Activated CD4-positive, CD25-positive, alpha-beta regulatory T cell treated with anti-CD3 and anti-CD28 coated beads, Interleukin-2, amount 50 U/mL, for 16 hours (primary cell): Measurements from ENCODE around the gene TAF6.

Experiments used
- DNase-seq: peaks from one replicate; pipeline ENCODE4 v3.0.0-alpha.2; 2020; ENCODE audit warnings: low read depth, low spot score

TAF6 gene

GRCh38 chr7:100071018-100071723 lies 48.0 kb downstream of the TAF6 start:
- DNase-seq: no peak

- no peak for DNase-seq
These were observed 49.2 kb downstream of the TAF6 start for GRCh38 chr7:100069991-100070390.

- DNase-seq: no peak
These were observed 52.2 kb downstream of the TAF6 start for GRCh38 chr7:100066953-100067352.

DNA sequence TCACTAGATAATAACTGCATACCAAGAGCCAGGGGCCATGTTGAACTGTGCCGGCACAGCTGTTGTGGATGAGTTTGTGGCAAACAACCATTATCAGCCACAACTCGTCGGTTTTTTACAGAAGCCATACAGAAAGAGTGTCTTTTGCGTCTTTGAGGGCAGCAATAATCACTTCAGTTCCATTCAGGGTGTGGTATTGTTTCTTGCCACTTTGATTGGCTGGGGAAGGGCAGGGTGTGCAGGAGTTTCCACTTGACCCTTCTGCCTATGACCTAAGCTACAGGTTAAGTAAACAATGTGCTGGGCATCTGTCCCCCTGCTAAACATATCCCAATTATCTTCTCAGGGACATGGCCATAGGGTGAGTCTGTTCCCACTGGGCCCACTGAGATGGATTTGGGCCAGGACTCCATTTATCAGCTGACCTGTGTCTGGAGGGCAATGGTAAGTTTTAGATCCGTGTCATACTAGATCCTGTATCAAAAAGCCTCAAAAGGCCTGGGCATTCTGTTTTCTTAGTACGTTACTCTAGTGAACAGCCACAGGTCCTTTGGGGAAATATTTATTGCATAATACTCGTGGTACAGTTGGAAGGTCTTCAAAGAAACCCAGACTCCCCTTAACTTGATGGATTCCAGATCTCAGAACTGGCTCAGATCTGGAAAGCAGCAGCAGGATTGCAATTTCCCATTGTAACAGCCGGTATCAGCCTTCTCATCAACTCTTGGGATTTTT lies 53.5 kb downstream of the TAF6 start:
- DNase-seq: no peak

- DNase-seq: no peak
These were observed 55.0 kb downstream of the TAF6 start for GRCh38 chr7:100064162-100064561.

DNA sequence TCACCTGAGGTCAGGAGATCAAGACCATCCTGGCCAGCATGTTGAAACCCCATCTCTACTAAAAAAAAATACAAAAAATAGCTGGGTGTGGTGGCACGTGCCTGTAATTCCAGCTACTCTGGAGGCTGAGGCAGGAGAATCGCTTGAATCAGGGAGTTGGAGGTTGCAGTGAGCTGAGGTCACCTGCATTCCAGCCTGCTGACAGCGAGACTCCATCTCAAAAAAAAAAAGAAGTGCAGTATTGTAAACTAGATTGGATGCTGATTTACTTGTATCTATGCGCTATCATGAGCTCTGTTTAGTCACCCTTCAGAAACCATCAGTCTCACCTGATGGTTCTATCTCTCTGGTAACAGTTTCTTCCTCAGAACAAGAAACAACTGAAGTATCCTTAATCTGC lies 55.8 kb downstream of the TAF6 start:
- no peak for DNase-seq

- DNase-seq: no peak
These were observed 57.5 kb downstream of the TAF6 start for GRCh38 chr7:100061518-100062193.

- no peak for DNase-seq
These were observed 59.9 kb downstream of the TAF6 start for GRCh38 chr7:100059251-100059739.
